GM18526 (cell line): ENCODE results near the gene ZNF415.

Experiments used
- POLR2A ChIP-seq: IDR thresholded peaks from 3 replicates; pipeline ENCODE4 v1.6.1; 2011; ENCODE audit not compliant: insufficient read length; ENCODE audit errors: extremely low read depth

Gene ZNF415

GRCh38 chr19:53132141-53132991 is at the start of gene ZNF415:
Gene ZNF415, minus strand, starts transcription at chr19:53132910. Its CDS starts 10,234 bp downstream, at chr19:53122676.
- no peak for TF ChIP-seq POLR2A

GRCh38 chr19:53182202-53182601 is 49.5 kb upstream of the ZNF415 start:
- no peak for TF ChIP-seq POLR2A

- TF ChIP-seq POLR2A = no peak
These were observed 45.3 kb upstream of the ZNF415 start for GRCh38 chr19:53177986-53178385.

DNA sequence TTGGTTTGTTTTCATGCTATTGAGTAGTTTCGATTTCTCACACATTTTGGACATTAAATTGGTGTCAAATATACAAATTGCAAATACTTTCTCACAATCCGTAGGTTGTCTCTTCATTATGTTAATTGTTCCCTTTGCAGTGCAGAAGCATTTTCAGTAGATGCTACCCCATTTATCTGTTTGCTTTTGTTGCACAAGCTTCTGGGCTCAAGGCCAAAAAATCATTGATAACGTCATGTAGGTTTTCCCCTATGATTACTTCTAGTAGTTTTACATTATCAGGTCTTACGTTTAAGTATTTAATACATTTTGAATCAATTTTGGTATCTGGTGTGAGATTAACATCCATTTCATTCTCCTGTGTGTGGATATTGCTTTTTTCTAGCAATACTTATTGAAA is 40.2 kb upstream of the ZNF415 start:
- TF ChIP-seq POLR2A = no peak

DNA sequence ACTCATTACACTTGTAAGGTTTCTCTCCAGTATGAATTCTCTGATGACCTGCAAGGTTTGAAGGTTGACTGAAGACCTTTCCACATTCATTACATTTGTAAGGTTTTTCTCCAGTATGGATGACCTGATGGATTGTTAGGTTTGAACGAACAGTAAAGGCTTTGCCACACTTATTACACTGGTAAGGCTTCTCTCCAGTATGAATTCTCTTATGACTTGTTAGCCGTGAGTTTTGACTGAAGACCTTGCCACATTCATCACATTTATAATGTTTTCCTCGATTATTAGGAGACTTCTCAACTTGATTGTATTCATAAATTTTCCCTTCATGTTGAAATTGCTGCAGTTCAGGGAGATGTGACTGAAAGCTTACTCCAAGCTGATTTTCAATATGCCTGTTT is 33.0 kb upstream of the ZNF415 start:
- TF ChIP-seq POLR2A = no peak

DNA sequence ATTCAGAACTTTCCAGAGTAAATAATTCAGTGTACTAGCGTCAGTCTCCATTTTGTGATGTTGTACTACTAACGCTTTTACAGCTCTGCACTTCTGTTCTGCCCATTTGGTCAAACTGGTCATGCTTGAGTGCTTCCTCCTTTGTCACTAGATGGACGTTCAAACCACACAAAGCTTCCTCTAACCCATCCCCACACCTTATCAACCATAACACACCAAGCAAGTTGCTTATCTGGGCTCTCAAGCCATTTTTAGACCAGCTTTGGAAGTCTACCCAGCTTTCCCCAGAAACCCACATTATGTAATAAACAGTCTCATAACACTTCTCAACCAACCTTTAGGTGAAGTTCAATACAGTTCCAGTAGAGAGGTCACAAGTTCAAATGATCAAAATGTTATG is 28.4 kb upstream of the ZNF415 start:
- no peak for TF ChIP-seq POLR2A

DNA sequence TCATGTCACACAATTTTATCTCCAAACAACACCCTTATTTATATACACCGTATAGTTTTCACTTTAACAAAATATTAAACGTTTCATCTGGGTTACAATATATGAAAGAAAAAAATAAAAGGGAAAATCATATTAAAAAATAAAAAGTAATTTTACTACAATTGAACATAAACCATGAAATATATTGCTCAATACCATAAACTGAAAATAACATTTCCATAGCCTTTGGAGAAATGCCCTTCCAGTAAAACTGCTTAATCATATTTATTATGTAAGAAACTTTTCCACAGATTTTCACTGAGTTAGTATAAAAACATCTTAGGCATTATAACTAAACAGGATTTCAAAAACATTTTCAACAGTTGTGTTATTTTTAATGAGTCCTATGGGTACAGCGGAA is 27.6 kb upstream of the ZNF415 start:
- TF ChIP-seq POLR2A = no peak

- no peak for TF ChIP-seq POLR2A
These were observed 25.5 kb upstream of the ZNF415 start for GRCh38 chr19:53158119-53158656.

GRCh38 chr19:53157626-53158025 is 24.9 kb upstream of the ZNF415 start:
- no peak for TF ChIP-seq POLR2A

DNA sequence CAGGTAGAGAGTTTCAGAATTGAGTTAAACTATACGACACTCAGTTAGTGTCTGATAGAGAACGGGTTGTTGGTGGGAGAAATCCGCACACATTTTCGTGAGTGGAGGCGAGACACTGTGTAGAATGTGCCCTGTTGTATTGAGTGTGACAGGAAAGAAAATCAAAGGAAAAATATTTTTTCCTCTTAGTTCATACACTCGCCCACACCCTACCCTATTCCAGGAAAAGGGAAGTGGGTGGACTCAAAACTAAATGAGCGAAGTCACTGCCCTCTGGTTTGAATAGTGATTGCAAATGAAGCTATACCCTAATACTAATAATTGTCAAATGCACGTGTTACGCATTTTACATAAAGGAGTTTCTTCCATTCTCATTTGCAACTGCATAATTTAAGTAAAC is 24.1 kb upstream of the ZNF415 start:
- no peak for TF ChIP-seq POLR2A

DNA sequence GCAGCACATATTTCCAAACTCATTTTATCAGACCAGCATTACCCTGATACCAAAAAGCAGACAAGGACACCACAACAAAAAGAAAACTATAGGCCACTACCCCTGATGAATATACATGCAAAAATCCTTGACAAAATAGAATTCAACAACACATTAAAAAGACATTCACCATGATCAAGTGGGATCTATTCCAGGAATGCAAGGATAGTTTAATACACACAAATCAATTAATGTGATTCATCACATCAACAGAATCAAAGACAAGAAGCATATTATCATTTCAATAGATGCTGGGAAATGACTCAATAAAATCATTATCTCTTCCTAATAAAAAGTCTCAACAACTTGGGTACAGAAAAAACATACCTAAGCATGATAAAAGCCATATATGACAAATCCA is 14.9 kb upstream of the ZNF415 start:
- no peak for TF ChIP-seq POLR2A

DNA sequence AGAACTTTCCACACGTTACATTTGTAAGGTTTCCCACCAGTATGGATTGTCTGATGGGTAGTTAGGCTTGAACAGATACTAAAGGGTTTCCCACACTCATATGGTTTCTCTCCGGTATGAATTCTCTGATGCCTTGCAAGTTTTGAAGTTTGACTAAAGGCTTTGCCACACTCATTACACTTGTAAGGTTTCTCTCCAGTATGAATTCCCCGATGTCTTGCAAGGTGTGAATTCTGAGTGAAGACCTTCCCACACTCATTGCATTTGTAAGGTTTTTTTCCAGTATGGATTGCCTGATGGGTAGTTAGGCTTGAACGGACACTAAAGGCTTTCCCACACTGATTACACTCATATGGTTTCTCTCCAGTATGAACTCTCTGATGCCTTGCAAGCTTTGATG is 7.6 kb upstream of the ZNF415 start:
- no peak for TF ChIP-seq POLR2A

DNA sequence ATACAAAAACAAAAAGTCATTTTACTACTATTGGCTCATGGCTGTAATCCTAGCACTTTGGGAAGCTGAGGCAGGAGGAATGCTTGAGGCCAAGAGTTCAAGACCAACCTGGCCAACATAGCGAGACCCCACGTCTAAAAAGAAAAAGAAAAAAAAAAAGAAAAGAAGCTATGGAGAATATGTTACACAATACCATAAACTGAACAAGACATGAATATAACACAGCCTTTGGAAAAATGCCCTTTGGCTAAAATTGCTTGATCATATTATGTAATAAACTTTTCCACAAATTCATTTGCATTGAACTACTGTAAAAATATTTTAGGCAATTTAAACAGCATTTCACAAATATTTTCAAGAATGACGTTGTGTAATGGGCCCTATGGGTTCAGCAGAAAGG is 3.7 kb upstream of the ZNF415 start:
- no peak for TF ChIP-seq POLR2A

DNA sequence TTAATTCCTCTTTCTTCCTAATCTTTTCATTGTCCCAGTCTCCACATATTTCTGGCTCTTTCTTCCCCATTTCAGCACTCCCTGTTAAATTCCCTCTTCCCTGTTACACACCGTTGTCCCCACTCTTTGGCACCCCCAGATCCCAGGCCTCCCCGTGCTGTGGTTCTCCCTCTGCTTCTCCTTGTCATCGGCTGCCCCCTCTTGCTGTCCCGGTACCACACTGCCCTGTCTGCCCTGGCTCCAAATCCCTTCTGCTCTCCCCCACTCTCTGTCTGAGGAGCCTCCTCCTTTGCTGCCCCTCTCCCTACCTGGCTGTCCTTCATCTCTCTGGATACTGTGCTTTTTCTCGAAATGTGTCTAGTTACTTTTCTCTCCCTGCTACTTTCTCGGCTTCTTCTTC is 983 bp downstream of the ZNF415 start:
- no peak for TF ChIP-seq POLR2A

DNA sequence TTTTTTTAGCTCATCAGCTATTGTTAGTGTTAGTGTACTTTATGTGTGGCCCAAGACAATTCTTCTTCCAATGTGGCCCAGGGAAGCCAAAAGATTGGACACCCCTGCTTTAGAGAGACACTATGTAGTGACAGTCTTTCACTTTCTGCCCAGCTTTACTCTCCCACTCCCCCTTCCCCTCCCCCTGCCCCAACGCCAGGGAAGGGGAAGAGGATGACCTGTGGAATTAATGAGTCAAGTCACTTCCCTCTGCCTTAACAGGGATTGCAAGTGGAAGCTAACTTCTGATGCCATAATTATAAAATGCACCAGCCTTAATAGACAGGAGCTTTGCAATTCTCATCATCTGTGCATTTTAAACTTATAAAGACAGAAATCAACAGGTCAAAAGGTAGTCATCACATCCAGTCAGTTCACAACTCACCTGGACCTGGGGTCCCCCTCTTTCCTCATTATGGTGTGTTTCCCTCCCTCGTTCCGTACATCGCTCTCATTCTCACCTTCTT is 1.6 kb downstream of the ZNF415 start:
- no peak for TF ChIP-seq POLR2A

DNA sequence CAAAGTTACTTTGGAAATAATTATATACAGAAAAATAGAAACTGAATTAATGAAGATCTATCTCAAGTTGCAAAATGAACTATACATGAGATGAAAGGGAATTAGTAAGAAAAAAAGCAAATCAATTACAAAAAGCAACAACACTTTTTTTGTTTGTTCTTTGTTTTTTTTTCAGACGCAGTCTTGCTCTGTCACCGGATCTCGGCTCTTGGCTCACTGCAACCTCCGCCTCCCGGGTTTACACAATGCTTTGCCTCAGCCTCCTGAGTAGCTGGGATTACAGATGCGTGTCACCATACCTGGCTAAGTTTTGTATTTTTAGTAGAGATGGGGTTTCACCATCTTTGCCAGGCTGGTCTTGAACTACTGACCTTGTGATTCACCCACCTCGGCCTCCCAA is 2.2 kb downstream of the ZNF415 start:
- no peak for TF ChIP-seq POLR2A

GRCh38 chr19:53123400-53123799 is 9.3 kb downstream of the ZNF415 start:
- no peak for TF ChIP-seq POLR2A
